Breast epithelium (tissue), 4 donors: ENCODE measurements around the gene ZNF70. TPM values are rescaled to one million over a fixed set of nuclear protein-coding genes. Genes with fewer than 3 reads are reported as not detected.

Source experiments
- DNase-seq, 2 donors: peaks; one replicate each; pipeline ENCODE4 v3.0.0-alpha.2; 2019; ENCODE audit warnings: low spot score in 2 of 2
- H3K27ac ChIP-seq, 2 donors: fragments of 200-600 bp; sonication (generic) in 1 of 2; one replicate each; pipeline ENCODE4 v1.5.1; 2016 to 2019; ENCODE audit warnings: mild to moderate bottlenecking in 1 of 2
- H3K27me3 ChIP-seq, 2 donors: fragments of 200-600 bp; sonication (generic) in 1 of 2; one replicate each; pipeline versions ENCODE4 v1.5.1 to v1.6.0; 2017 to 2019; ENCODE audit warnings: control low read depth in 1 of 2, mild to moderate bottlenecking in 1 of 2
- H3K36me3 ChIP-seq: fragments of 200-600 bp; one replicate; pipeline ENCODE4 v1.5.1; 2019
- H3K4me1 ChIP-seq, 2 donors: fragments of 200-600 bp; sonication (generic); one replicate each; pipeline ENCODE4 v1.5.1; 2016 to 2019; ENCODE audit warnings: control low read depth in 1 of 2
- H3K4me3 ChIP-seq, 3 donors: fragments of 200-600 bp; sonication (generic); 1 replicate in 2 of 3; 2 replicates in 1 of 3; pipeline ENCODE4 v1.5.1; 2016 to 2019; ENCODE audit warnings: mild to moderate bottlenecking in 3 of 3, moderate library complexity in 2 of 3
- H3K9me3 ChIP-seq, 2 donors: fragments of 200-600 bp; sonication (generic) in 1 of 2; one replicate each; pipeline ENCODE4 v1.5.1; 2016 to 2019; ENCODE audit warnings: control low read depth in 1 of 2
- POLR2A ChIP-seq: fragments of 450-650 bp; IDR thresholded peaks from one replicate; pipeline ENCODE4 v1.6.1; 2016; ENCODE audit warnings: antibody characterized with exemption, mild to moderate bottlenecking, moderate library complexity
- POLR2AphosphoS5 ChIP-seq, 3 donors: sonication (generic); formaldehyde crosslinking; IDR thresholded peaks; one replicate each; pipeline ENCODE4 v1.6.1; 2017; ENCODE audit warnings: antibody characterized with exemption in 3 of 3
- intact Hi-C: fragments of 100-400 bp; cut with DNase I; formaldehyde crosslinking; loops from one replicate; pipeline ENCODE4 v1.15.1; 2023; ENCODE audit warnings: low total_unique reads
- total RNA-seq, 3 donors: library from RNA; depleted of rRNA; stranded (reverse); fragments of >200 nt; gene quantifications; one replicate each; pipeline ENCODE4 v1.1.0, GENCODE V29; 2016
- TF ChIP-seq, protein P1 (sequence below), 3 donors: fragments of 450-650 bp; IDR thresholded peaks; one replicate each; pipeline ENCODE4 v1.5.1; 2016 to 2017; ENCODE audit warnings: antibody characterized with exemption in 3 of 3, mild to moderate bottlenecking in 3 of 3, moderate library complexity in 3 of 3

The ZNF70 gene
- total RNA-seq, 3 donors from 2014 or later: 3.2 to 4.6 (median 4.1) TPM

DNA sequence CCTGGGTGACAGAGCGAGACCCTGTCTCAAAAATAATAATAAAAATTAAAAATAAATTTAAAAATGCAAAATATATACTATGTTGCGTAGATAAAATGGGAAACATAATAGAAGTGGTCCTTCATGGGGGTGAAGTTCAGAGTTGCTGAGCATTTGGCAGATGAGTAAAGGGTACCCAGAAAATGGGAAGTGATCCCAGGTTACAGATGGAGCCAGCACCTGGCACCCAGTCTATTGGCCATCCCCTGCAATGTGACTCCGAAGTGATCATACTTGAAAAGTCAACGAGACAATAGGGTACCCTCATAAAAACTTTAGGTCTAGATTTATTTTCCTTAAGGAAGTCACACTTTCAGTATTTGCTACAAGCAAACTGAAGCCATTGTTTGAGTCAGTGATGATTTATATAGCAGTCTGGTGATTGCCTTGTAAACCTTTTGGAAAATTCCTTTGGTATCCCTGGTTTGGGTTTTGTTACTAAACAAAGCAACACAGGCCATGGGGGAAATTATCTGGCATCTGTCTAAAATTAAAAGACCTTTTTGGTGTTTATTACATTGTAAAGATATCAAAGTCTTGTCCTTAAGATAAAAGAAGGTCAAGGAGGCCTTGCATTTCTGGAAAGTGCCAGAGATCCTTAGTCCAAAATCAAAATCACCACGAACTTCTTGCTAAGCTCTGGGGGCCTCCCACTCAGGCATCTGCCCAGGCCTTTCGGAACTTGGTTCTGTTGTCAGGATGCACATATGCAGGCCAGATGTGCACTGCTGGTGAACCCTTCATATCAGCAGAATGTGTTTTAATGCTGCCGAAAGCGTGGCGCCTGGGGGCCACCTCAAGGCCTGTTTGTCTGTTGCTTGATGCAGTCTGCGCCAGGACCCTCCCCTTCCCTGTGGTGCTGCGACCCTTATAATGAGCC lies 40.2 kb upstream of the ZNF70 start:
- Histone ChIP-seq H3K4me3 (no peak overlapping the region), H3K36me3 (no peaks in the 10 kb centered on the region), H3K9me3 (no peaks in the 10 kb centered on the region), H3K4me1 (peaks cover 3 to 4% of the 10 kb centered on the region in 2 donors), H3K27ac (peak overlapping the region; percentile 65 to 72), H3K27me3 (no peaks in the 10 kb centered on the region)
- no peak for TF ChIP-seq POLR2A
- TF ChIP-seq, protein P1, sequence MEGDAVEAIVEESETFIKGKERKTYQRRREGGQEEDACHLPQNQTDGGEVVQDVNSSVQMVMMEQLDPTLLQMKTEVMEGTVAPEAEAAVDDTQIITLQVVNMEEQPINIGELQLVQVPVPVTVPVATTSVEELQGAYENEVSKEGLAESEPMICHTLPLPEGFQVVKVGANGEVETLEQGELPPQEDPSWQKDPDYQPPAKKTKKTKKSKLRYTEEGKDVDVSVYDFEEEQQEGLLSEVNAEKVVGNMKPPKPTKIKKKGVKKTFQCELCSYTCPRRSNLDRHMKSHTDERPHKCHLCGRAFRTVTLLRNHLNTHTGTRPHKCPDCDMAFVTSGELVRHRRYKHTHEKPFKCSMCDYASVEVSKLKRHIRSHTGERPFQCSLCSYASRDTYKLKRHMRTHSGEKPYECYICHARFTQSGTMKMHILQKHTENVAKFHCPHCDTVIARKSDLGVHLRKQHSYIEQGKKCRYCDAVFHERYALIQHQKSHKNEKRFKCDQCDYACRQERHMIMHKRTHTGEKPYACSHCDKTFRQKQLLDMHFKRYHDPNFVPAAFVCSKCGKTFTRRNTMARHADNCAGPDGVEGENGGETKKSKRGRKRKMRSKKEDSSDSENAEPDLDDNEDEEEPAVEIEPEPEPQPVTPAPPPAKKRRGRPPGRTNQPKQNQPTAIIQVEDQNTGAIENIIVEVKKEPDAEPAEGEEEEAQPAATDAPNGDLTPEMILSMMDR (IDR thresholded peaks at IDR 0.05): no peak
- TF ChIP-seq POLR2AphosphoS5 (IDR thresholded peaks at IDR 0.05): peak in 1 of 3 donors; percentile 41
- intact Hi-C loops: no loop called here
- DNase-seq: no peak

DNA sequence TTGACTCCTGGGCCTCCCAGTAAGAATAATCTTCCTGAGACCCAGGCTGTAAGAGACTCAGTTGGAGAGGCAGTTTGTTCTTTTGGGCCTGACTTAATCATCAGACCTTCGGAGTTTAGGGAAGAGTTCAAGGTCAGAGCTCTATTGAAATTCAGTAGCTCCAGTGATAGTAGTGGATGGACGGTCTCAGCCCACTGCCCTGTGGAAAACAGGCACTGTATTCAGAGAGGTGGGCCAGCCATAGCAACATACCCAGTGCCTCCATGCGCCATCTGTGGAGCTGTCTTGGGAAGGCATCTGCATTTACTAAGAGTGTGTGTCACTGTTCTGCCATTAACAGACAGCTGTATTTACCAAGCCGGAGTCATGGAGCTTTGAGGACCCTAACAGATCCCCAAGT lies 38.7 kb upstream of the ZNF70 start:
- intact Hi-C loops: no loop called here
- no peak for TF ChIP-seq POLR2A
- TF ChIP-seq POLR2AphosphoS5 (IDR thresholded peaks at IDR 0.05): no peak
- TF ChIP-seq, protein P1 (IDR thresholded peaks at IDR 0.05): no peak

DNA sequence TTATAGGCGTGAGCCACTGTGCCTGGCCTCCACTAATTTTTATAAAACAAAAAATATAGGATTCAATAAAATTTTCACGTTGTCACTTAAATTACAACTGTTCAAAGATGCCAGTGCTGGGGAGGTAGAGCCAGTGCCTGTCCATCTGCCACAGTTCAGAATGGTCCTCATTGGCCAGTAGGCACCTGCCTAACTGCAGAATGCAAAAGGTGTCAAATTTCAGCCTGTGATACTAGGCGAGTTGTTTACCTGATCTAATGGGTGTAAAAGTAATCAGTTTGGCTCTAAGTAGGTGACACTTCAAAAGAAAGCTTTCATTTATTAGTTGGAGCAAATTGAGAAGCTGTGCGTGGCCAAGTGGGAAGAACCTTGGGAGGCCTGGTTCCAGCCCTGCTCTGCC lies 38.2 kb upstream of the ZNF70 start:
- intact Hi-C loops: no loop called here
- no peaks in the 10 kb centered on the region for H3K9me3 ChIP-seq
- TF ChIP-seq, protein P1 (IDR thresholded peaks at IDR 0.05): no peak
- TF ChIP-seq POLR2AphosphoS5 (IDR thresholded peaks at IDR 0.05) (no peak), POLR2A (no peak)
- H3K36me3 ChIP-seq: no peaks in the 10 kb centered on the region
- peak overlapping the region in 1 of 2 donors; percentile 2 for H3K27ac ChIP-seq
- peaks cover 3 to 5% of the 10 kb centered on the region in 2 donors for H3K4me1 ChIP-seq
- DNase-seq: no peak
- no peak overlapping the region for H3K4me3 ChIP-seq
- no peaks in the 10 kb centered on the region for H3K27me3 ChIP-seq

More for the DNA sequence above, 38.7 kb upstream of the ZNF70 start:
- H3K9me3 ChIP-seq: no peaks in the 10 kb centered on the region
- no peak for DNase-seq
- H3K4me3 ChIP-seq: no peak overlapping the region
- no peaks in the 10 kb centered on the region for H3K36me3 ChIP-seq
- H3K4me1 ChIP-seq: peaks cover 3 to 5% of the 10 kb centered on the region in 2 donors
- H3K27ac ChIP-seq: peak overlapping the region in 1 of 2 donors; percentile 2
- H3K27me3 ChIP-seq: no peaks in the 10 kb centered on the region

DNA sequence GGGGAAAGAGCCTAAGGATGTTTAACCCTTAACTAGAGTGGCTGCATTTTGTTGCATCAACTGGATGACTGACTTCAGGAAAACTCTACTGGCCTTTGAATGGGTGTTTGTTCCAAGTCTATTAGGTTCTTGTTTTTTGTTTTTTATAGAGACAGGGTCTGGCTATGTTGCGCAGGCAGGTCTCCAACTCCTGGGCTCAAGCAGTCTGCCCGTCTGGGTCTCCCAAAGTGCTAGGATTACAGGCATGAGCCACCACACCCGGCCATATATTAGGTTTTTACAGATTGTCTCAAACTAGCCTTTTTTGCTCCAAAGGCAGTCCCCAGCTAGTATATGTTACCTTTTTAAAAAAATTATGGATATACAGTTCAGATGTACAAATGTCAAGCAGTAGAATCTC lies 37.0 kb upstream of the ZNF70 start:
- no peaks in the 10 kb centered on the region for H3K9me3 ChIP-seq
- intact Hi-C loops: no loop called here
- peaks cover 3 to 5% of the 10 kb centered on the region in 2 donors for H3K4me1 ChIP-seq
- H3K27ac ChIP-seq: peak overlapping the region; percentile 99
- no peaks in the 10 kb centered on the region for H3K27me3 ChIP-seq
- TF ChIP-seq, protein P1 (IDR thresholded peaks at IDR 0.05): no peak
- TF ChIP-seq POLR2AphosphoS5 (IDR thresholded peaks at IDR 0.05) (no peak), POLR2A (no peak)
- peak overlapping the region; percentile 86 to 94 (median 89) for H3K4me3 ChIP-seq
- no peaks in the 10 kb centered on the region for H3K36me3 ChIP-seq
- no peak for DNase-seq

DNA sequence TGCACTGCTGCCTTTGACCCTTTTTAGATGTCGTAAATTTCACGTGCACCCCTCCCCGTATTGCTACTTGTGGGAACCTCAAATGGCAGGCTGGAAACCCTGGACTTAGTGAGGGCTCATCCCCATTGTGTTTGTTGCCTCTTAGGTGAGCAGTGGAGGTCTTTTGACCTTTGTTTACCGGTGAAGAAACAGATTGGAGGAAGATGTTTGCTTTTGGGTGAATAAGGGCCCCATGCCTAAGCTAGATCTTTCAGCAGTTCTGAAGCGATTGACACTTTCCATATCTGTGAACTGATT lies 36.6 kb upstream of the ZNF70 start:
- H3K4me1 ChIP-seq: peaks cover 3 to 5% of the 10 kb centered on the region in 2 donors
- peak overlapping the region; percentile 99 for H3K27ac ChIP-seq

More for the DNA sequence above, 36.6 kb upstream of the ZNF70 start:
- Histone ChIP-seq H3K27me3 (no peaks in the 10 kb centered on the region), H3K4me3 (peak overlapping the region; percentile 86 to 94 (median 89)), H3K9me3 (no peaks in the 10 kb centered on the region), H3K36me3 (no peaks in the 10 kb centered on the region)
- TF ChIP-seq POLR2AphosphoS5 (IDR thresholded peaks at IDR 0.05) (no peak), POLR2A (no peak)
- TF ChIP-seq, protein P1 (IDR thresholded peaks at IDR 0.05): no peak
- intact Hi-C loops: no loop called here
- DNase-seq: no peak
